Raji (cell line): ENCODE measurements around the gene MMADHC.

Source experiments
- POLR2A ChIP-seq: IDR thresholded peaks from 2 replicates; pipeline ENCODE4 v1.6.1; 2011; ENCODE audit warnings: low read depth, low read length, control low read depth; ENCODE audit not compliant: insufficient read depth

The MMADHC gene

DNA sequence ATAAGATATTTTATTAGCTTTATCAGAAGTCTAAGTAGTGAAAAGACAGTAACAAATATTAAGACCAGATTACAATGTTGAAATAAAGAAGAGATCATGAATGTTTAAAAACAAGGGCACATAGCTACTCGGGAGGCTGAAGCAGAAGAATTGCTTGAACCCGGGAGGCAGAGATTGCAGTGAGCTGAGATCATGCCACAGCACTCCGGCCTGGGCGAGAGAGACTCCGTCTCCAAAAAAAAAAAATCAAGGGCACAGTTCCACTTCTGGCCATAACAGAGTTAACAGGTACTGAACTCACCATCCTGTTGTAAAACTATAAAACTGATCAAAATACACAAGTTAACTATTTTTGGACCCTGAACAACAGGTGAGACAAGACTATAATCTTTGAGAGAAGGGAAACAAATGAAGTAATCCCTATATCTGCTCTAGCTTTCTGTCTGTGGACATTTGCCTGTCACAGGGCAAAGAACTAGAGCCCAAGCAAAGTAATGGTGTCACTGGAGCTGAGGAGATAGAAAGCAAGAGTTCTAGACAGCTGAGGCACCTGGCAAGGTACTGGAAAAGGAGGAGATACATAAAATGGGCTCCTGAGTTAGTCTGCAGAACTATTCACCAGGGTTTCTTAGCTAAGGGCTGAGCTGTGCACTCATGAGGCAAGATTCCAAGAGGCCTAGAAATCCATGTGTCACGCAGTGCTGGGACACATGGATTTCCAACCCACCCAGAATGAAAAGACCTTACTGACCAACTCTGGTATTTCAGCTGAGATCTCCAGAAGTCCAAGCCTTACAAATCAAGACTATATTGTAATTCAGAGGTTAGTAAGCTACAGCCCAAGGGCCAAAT, 15.2 kb downstream of the MMADHC start:
- no peak for TF ChIP-seq POLR2A

DNA sequence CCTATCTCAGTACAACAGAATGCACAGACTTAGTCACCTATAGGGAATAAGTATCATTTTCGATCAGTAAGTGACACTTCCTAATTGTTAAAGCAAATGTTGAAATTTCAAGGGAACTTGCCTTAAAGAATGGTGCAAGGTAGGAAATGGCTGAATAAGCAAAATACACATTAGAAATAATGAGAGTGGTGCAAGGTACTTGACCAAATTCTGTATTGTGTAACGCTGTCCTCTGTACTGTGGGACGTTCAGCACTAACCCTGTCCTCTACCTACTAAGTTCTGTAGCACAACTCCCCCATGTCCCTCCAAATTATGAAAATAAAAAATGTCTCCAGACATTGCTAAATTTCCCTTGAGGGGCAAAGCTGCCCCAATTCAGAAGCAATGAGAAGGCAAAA, 19.4 kb downstream of the MMADHC start:
- TF ChIP-seq POLR2A: no peak

GRCh38 chr2:149566652-149567051, 20.9 kb downstream of the MMADHC start:
- no peak for TF ChIP-seq POLR2A

DNA sequence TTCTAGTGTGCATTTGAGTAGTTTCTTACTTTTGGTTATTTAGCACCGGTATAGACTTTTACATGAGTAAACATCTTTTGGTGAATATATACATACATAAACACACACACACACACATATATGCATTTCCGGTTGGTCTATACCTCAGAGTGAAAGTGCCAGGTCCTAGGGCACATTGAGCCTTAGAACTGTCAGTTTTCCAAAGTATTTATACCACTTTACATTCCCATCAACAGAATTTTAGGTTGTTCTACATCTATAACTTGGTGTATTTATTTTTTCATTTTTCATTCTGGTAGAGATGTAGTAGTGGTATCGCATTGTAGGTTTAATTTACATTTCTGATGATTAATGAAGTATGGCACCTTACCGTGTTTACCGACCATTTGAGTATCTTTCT, 22.6 kb downstream of the MMADHC start:
- TF ChIP-seq POLR2A: no peak

GRCh38 chr2:149564097-149564496, 23.5 kb downstream of the MMADHC start:
- no peak for TF ChIP-seq POLR2A

GRCh38 chr2:149562324-149562723, 25.3 kb downstream of the MMADHC start:
- no peak for TF ChIP-seq POLR2A

DNA sequence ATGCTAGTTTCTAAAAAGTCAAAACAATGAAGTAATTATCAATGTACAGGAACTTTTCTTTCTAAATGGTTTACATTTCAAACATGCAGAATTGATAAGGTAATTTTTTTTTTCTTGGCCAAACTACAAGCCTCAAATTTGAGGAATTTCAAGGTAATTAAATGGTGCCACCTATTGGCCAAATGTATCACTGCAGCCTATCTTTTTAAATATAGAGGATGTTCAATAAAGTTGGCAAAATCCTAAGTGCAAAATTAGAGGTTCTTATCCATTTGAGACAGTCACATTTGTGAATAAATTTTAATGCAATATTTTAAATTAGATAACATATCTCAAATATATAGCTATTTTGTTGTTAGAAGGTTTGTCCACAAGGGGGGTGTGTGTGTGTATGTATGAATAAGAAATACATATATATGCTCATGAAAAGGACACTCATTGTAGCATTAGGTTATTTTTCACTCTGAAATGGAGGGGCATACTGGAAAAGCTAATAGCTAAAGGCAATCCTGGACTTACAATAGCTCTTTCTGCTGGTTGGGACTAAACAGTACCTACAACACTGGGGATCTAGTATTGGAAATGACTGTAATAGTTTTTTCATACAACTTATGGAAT, 26.2 kb downstream of the MMADHC start:
- TF ChIP-seq POLR2A: no peak

- no peak for TF ChIP-seq POLR2A
Measured at GRCh38 chr2:149559341-149560068, 28.1 kb downstream of the MMADHC start.

- TF ChIP-seq POLR2A: no peak
Measured at GRCh38 chr2:149556452-149556851, 31.1 kb downstream of the MMADHC start.

GRCh38 chr2:149552830-149553229, 34.7 kb downstream of the MMADHC start:
- no peak for TF ChIP-seq POLR2A

DNA sequence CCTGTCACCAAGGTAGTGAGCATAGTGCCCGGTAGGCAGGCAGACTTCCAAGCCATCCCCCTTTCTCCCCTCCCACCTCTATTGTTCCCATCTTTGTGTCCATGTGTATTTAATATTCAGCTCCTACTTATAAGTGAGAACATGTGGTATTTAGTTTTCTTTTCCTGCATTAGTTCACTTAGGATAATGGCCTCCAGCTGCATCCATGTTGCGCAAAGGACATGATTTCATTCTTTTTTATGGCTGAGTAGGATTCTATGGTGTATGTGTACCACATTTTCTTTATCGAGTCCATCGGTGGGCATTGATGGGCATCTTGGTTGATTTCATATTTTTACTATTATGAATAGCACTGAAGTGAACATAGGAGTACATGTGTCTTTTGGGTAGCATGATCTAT, 35.3 kb downstream of the MMADHC start:
- TF ChIP-seq POLR2A: no peak

DNA sequence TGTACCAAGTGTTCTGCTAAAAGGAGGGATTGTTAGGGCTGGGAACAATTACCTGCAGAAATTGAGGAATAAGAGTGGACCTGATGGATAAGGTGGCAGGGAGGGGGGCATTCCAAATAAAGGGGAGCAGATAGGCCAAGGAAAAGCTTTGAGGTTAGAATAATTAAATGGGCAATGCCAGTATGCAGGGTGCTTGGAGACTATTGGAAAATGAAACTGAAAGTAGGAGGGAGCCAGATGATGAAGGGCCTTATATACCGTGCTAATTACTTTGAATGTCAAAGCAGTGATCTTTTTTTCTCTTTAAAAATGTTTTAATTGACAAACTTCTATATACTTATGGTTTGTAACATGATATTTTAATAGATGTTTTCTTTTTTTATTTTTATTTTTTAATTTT, 42.9 kb downstream of the MMADHC start:
- no peak for TF ChIP-seq POLR2A

DNA sequence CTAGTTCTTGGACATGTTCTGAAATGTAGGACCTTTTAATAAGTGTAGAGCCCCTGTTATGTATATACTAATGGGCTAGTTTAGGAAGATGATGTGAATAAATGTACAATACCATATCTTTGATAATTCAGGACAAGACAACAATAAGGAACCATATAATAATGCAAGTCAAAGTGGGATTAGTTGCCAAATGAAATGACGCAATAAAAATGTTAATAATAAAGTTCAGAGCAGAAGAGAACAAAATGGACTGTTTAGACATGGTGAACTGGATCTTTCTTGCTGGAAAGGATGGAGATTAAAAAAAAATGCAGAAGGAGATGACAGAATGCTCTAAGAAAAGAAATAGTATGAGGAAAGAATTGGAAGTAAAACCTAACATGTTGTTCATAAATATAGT, 43.7 kb downstream of the MMADHC start:
- TF ChIP-seq POLR2A: no peak

DNA sequence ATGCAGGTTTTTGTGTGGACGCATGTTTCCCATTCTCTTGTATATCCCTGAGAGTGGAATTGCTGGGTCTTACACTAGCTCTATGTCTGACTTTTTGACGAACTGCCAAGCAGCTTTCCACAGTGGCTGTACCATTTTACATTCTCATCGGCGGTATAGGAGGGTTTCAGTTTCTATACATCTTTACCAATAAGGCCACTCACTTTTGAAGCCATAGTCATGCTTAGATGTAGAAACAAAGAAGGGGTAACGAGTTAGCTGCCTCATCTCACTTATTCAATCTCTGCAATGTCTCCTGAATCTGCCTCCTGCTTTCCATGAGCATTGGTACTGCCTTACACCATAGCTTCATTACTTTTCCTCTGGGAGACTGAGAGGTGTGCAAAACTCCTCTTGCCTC, 47.4 kb downstream of the MMADHC start:
- TF ChIP-seq POLR2A: no peak

- no peak for TF ChIP-seq POLR2A
Measured at GRCh38 chr2:149538138-149538833, 49.3 kb downstream of the MMADHC start.
